CD4-positive, alpha-beta T cell treated with Interleukin-10 for 1 hour (primary cell): ENCODE data around the gene FUT1.
"Not testable (repeated sequence)": the region's sequence is repeated elsewhere in the genome, so short reads cannot be mapped to it uniquely, and the experiment has no call there.

ENCODE experiments used
- DNase-seq: peaks from one replicate; pipeline ENCODE4 v3.0.0-alpha.2; 2020

The FUT1 gene

DNA sequence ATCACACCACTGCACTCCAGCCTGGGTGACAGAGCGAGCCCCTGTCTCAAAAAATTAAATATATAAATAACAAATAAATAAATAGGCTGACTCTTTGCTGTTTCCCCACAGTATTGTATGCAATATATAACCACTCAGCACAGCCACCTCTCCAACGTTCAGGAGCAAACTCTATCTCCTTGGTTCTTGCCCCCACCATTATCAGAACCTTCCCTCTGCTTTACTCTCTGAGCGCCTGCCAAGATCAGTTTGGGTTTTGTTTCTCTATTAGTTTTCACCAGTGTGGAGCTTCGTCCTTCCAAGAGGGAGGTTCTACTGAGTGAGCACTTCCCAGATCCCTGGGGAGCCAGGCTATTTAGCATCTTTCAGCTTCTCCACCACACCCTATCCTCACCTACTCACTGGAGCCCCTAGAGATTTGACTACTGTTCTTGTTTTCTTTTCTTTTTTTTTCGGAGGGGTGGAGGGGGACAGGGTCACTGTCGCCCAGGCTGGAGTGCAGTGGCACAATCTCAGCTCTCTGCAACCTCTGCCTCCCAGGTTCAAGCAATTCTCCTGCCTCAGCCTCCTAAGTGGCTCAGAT is 15.8 kb upstream of the FUT1 start:
- not testable (repeated sequence) for DNase-seq

DNA sequence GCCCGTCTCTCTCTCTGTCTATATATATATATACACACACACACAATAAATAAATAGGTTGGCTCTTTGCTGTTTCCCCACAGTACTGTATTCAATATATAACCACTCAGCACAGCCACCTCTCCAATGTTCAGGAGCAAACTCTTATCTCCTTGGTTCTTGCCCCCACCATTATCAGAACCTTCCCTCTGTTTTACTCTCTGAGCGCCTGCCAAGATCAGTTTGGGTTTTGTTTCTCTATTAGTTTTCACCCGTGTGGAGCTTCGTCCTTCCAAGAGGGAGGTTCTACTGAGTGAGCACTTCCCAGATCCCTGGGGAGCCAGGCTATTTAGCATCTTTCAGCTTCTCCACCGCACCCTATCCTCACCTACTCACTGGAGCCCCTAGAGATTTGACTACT is 13.4 kb upstream of the FUT1 start:
- not testable (repeated sequence) for DNase-seq

DNA sequence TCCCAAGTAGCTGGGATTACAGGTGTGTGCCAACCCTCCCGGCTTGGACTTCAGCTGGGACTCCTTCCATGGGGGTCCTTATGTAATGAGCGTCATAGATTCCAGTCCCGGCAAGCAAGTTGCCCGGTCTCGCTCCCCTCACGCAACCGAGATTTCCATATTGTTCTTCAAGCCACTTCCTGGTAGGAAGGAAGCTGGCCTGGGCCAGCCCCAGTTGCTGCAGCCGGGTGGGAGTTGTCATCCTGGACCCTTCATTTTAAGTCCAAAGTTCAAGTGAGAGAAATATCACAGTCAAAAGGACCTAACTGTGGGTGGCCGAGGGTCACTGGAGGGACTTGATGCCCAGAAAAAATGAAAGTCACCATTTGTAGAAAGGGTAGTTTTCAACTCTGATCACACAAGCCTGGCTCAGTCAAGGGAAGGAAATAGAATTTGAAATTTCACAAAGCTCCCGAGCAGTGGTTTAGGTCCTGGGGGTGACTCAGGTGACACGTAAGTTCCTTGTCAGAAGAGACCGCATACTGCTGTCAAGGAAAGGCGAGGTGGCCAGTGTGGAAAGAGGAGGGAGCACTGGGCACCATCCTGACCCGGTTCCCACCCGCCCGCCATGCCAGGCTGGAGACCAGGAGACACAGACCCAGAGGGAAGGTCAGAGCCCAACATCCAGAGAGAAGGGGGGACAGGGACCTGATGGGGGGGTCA is 8.2 kb upstream of the FUT1 start:
- DNase-seq, result no peak

DNA sequence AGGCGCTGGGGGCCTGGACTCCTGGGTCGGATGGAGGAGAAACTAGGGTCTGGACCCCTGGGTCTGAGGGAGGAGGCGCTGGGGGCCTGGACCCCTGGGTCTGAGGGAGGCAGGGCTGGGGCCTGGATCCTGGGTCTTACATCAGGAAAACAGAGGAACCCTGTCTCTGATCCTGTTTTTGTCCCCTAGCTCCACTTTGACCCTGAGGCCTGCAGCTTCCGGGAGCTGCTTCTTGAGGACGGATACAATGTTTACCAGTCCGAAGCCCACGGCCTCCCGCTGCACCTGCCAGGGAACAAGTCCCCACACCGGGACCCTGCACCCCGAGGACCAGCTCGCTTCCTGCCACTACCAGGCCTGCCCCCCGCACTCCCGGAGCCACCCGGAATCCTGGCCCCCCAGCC is 5.3 kb upstream of the FUT1 start:
- no peak for DNase-seq

DNA sequence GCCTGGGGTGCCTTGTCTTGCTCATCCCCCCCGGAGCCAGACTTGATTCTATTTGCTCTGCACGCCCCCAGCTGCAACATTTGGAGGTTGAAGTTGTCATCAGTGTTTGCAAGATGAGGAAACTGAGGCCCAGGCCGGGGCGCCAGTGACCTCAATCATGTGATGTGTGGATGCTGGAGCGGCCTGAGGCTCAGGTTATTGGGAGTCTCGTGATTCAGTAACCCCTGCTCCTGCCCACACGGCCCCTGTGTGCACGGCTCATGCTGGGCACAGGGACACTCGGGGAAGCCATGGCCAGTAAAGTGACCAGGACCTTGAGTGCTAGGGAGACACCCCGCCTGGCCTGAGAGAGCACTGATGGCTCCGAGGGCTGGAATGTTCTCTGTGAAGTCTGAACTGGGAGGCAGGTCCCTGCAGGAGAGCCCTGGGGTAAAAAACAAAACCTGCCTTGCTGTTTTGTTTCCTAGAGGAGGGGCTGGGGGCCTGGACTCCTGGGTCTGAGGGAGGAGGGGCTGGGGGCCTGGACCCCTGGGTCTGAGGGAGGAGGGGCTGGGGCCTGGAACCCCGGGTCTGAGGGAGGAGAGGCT is 4.7 kb upstream of the FUT1 start:
- DNase-seq, result no peak

DNA sequence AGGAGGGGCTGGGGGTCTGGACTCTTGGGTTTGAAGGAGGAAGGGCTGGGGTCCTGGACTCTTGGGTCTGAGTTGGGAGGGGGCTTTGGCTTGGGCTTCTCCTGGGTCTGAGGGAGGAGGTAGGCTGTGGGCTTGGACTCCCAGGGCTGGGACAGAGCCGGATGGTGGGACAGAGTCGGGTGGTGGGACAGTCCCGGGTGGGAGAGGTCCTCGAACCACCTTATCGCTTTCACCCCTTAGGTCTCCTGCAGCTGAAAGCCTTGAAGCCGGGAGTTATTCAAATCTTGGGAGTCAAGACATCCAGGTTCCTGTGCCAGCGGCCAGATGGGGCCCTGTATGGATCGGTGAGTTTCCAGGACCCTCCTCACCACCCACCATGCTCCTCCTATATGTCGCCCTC is 4.2 kb upstream of the FUT1 start:
- no peak for DNase-seq

DNA sequence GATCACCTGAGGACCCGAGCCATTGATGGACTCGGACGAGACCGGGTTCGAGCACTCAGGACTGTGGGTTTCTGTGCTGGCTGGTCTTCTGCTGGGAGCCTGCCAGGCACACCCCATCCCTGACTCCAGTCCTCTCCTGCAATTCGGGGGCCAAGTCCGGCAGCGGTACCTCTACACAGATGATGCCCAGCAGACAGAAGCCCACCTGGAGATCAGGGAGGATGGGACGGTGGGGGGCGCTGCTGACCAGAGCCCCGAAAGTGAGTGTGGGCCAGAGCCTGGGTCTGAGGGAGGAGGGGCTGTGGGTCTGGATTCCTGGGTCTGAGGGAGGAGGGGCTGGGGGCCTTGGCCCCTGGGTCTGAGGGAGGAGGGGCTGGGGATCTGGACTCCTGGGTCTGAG is 3.8 kb upstream of the FUT1 start:
- no peak for DNase-seq

DNA sequence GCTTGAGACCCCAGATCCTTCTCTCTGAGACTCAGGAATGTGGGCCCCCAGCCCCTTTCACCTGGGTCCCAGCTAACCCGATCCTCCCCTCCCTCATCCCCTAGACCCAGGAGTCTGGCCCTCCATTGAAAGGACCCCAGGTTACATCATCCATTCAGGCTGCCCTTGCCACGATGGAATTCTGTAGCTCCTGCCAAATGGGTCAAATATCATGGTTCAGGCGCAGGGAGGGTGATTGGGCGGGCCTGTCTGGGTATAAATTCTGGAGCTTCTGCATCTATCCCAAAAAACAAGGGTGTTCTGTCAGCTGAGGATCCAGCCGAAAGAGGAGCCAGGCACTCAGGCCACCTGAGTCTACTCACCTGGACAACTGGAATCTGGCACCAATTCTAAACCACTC is 3.3 kb upstream of the FUT1 start:
- DNase-seq, result no peak

DNA sequence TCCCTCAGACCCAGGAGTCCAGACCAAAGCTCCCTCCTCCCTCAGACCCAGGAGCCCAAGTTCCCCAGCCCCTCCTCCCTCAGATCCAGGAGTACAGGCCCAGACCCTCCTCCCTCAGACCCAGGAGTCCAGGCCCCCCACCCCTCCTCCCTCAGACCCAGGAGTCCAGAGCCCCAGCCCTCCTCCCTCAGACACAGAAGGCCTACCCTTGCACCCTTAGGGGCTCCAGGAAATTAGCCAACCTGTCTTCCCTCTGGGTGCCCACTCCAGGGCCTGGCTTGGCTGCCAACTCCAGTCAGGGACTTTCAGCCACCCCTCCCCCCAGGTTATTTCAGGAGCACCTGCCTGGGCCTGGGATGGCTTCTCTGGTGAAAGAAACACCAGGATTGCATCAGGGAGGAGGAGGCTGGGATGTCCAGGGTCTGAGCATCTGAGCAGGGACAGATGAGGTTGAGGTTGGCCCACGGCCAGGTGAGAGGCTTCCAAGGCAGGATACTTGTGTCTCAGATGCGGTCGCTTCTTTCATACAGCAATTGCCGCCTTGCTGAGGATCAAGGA is 2.7 kb upstream of the FUT1 start, which contains the start of gene FGF21:
FGF21 (plus strand) TSS at position 441 of the 558 bp plus-strand sequence. CDS start 713 bp downstream, outside the sequence.
- no peak for DNase-seq

DNA sequence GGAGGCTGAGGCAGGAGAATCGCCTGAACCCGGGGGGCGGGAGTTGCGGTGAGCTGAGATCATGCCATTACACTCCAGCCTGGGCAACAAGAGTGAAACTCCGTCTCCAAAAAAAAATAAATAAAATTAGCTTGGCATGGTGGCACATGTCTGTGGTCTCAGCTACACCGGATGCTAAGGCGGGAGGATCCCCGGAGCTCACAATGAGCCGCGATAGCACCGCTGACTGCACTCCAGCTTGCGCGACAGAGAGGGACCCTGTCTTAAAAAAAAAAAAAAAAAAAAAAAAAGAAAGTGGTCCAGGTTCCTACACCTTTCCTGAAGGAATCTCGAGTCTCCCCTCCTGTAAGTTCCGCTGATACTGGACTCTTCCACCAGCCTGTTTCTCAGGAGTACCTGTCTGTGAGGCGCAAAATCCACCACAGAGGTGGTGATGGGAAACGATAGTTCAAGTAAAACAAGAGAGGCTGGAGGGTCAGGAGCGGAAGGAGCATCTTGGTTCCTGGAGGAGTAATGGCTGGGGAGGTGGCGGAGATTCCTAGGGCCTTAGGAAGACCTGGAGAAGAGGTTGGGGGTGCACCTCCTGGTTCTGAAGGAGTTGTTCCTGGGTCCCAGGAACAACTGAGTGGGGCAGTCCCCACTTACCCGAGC is 471 bp downstream of the FUT1 start:
- no peak for DNase-seq

DNA sequence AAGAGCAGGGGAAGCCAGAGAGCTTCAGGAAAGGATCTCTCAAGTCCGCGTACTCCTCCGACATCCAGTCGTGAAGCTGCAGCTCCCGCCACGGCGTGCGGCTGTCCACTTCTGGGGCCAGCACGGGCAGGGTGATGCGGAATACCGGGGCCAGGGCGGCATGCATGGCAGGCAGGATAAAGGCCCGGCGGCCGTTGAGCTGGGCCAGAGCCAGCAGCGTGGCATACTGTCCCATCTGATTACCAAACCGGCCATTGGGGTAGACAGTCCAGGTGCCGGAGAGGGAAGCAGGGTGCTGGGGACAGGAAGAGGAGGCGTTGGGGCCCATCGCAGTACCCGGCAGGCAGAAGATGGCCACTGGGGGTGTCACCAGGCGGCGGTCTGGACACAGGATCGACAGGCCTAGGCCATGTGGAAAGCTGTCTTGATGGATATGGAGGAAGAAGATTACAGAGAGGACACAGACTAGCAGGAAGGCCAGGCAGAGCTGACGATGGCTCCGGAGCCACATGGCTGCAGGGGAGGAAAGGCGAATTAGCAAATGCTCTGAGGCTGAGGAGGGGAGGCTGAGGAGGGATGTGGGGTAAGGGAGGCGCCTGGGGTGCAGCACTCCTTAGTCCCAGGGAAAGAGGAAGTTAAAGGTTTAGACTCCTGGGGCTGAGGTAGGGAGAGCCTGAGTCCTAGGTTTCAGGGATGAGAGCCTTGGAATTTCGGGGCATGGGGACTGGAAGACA is 1.5 kb downstream of the FUT1 start:
- no peak for DNase-seq

DNA sequence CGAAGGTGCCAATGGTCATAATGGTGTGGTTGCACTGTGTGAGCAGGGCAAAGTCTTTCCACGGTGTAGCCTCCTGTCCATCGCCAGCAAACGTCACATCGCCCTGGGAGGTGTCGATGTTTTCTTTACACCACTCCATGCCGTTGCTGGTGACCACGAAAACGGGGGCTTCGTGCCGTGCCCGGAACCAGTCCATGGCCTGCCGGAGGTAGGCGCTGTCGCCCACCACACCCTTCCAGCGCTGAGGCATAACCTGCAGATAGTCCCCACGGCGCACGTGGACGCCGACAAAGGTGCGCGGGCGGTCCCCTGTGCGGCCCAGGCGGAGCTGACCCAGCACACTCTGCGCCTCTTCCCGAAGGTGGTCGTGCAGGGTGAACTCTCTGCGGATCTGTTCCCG is 2.1 kb downstream of the FUT1 start:
- DNase-seq, result no peak

DNA sequence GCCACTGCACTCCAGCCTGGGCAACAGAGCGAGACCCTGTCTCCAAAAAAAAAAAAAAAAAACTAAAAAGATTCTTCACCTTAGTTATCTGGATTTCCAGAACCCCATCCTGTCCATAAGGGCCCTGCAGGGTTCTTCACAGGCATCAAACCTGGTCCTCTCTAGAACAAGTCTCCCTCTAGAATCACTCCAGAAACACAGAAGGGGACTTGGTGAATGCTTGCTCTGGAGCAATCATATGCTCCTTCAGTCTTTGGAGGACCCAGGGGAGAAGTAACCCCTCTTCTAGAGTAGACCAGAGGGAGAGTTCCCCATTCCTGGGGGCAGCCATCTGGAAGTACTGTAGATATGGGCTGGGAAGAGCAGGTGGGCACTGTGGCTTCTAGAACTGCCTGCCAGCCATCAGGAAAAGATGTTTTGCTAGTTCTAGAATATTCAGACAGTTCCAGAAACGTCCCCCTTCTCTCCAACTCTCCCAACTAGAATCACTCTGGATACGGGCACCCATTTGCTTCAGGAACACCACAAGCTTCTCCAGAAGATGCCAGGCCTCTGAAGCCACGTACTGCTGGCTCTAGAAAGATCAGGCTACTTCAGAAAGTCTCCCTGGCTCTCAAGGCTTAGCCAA is 2.8 kb downstream of the FUT1 start:
- no peak for DNase-seq

DNA sequence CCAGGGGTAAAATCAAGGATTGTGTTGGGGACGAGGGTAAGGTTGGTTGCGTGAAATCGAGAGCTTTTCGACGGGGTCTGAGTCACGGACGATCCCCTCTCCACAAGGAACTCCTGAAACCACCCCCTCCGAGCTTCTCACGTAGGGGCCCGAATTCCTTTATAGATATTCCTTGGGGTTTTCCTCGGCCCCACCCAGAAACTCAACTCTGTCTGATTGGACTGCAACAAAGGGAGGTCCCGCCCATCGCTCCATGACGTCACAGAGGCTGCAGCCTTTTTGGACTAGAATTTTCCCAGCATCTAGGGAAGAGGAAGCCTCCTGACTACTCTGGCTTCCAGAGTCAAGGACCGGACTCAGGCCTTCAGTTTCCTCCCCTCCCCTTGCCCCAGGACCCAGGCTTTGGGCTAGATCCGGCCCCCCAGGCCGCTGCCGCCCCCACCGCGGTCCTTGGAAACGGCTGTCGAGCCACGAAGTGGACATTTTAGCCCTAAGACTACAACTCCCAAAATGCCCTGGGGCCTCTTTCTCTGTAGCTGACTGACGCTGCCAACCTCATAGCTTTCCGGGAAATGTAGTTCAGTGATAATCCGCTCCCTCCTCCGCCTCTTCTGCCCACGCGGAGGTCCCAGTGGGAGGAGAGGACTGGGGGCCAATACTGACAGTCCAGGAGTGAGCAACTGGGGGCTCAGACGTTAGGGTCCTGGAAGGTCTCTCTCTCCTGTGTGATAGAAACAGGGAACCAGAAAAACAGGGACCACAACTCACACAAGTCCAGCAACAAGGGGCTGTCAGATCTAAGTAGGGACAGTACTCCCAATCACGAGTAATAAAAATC is 5.5 kb downstream of the FUT1 start, which contains the start of gene IZUMO1:
IZUMO1 (minus strand) TSS at position 172 of the 838 bp plus-strand sequence. CDS start 1,050 bp downstream, outside the sequence.
- peak; percentile 67 for DNase-seq

DNA sequence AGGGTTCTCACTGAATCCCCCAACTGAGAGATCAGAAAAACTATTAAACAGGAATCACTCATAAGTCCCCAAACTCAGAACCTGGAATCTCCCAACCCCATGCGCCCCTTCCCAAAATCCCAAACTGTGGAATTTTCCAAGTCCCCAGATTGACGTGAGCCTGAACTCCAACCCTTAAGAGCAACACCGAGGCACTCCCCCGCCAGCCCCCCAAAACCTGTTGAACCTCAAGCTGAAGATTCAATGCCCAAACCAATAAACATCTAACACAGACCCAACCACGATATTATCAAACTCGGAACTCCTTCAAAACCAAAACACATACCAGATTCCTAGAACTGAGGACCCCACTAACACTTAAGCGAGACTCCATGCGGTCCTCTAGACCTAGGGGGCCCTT is 6.3 kb downstream of the FUT1 start:
- DNase-seq, result no peak

DNA sequence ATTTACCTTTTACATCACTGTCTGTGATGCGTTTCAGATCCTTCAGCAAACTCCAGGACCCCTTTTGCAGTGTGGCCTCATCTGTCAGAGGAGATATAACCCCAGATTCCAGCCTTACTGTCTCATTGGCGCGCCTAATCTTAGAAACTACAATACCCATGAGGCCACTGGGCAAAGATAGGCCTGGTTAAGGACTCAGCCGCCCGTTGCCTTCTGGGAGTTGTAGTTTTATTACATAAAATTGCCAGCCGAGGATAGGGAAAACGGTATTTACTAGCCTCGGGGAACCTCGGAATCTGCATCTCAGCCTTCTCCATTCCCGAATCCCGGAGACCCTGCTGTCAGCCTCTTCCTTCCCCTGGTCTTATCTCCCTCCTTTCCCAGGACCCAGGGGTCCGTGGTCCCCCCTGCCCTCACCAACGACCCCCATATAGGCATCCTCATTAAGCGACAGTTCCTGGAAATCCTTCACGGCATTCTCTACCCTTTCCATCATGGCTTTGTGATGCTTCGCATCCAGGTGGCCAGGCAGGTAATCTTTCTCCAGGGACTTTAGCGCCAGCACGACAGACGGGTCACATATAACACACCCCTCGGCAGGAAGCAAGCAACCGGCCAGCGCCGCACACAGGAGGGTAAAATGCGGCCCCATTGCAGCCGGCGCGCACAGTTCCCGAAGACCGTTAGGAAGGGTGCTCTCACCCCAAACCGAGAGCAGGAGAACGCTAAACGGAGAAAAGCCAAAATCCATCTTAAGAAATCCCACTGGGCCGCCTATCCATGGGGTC is 7.0 kb downstream of the FUT1 start:
- peak; percentile 74 for DNase-seq

DNA sequence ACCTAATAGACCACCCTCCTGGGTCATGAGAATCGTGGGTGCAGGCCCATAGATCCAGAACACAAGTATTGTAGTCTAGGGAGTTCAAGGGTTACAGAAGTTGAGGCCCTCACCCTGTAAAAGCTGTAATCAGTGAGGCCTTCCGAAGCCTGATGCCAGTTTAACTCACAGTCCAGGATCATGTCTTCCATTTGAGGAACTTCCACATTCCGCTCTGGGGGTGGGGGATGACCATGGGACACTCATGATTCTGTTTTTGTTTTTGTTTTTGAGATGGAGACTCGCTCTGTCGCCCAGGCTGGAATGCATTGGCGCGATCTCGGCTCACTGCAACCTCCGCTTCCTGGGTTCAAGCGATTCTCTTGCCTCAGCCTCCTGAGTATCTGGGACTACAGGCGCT is 10.3 kb downstream of the FUT1 start:
- DNase-seq, result no peak

DNA sequence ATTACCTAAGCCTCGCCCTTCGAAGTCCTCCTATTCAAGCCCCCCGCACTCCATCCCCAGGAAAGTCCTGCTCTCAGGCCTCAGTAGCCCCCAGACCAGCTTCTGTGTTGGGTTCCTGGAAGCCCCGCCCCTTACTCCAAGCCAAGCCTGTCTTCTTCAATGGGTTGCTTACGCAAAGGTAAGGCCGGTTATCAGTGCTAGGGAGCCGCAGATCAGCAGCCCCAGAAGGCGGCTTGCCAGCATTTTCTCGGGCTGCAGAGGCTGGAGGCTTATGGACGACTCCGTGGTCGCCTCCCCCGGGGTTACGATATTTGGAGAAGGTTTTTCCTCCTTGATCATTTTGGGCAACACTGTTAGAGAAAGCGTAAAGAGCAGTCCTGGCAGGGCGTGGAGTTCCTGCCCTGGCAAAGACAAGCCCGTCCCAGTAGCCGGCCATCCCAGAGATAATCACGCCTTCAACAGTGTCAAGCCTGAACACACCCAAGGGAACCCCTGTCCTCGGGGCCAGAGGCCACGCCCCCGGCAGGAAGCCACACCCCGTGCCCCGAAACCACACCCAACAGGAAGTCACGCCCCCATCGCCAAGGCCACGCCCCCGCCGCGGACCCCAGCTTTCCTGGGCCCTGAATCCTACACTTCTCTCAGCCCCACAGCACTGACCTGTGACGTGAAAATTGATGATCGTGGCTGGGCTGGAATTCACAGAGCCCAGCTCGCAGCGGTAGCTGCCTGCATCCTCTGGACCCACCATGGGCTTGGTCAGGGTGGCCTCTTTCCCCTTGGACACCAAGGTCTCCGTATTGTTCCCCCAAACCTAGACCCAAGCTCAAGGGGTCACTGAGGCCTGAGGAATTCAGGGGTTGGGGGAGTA is 11.1 kb downstream of the FUT1 start:
- peak; percentile 39 for DNase-seq
